BE2C (cell line): ENCODE data around the gene KRTAP10-2.
"Not testable (repeated sequence)": the region's sequence is repeated elsewhere in the genome, so short reads cannot be mapped to it uniquely, and the experiment has no call there.

ENCODE experiments used
- DNase-seq: peaks from one replicate; pipeline ENCODE4 v3.0.0-alpha.2; 2020
- H3K27me3 ChIP-seq: fragments of 250-450 bp; sonication (Bioruptor Pico); 2 replicates; pipeline ENCODE4 v1.5.1; 2020; ENCODE audit warnings: mild to moderate bottlenecking
- H3K36me3 ChIP-seq: fragments of 250-450 bp; sonication (Bioruptor Pico); 2 replicates; pipeline ENCODE4 v1.5.1; 2020; ENCODE audit warnings: mild to moderate bottlenecking
- H3K4me1 ChIP-seq: fragments of 250-450 bp; sonication (Bioruptor Pico); 2 replicates; pipeline ENCODE4 v1.5.1; 2020
- H3K4me3 ChIP-seq: 2 replicates; pipeline ENCODE4 v1.5.1; 2011; ENCODE audit warnings: low read depth, low read length
- H3K9me3 ChIP-seq: fragments of 250-450 bp; sonication (Bioruptor Pico); 2 replicates; pipeline ENCODE4 v1.5.1; 2020
- TF ChIP-seq, protein P1 (sequence below): IDR thresholded peaks from 2 replicates; pipeline ENCODE4 v1.5.1; 2012; ENCODE audit warnings: mild to moderate bottlenecking, low read depth, low read length

The KRTAP10-2 gene

DNA sequence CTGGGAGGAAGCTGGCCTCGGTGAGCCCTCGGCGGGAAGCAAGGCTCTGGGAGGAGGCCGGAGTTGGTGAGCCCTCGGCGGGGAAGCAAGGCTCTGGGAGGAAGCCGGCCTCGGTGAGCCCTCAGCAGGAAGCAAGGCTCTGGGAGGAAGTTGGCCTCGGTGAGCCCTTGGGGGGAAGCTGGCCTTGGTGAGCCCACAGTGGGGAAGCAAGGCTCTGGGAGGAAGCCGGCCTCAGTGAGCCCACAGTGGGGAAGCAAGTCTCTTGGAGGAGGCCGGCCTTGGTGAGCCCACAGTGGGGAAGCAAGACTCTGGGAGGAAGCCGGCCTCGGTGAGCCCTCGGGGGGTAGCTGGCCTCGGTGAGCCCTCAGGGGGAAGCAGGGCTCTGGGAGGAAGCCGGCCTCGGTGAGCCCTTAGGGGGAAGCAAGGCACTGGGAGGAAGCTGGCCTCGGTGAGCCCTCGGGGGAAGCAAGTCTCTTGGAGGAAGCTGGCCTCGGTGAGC is 47.4 kb downstream of the KRTAP10-2 start:
- H3K36me3 ChIP-seq = no peaks in the 10 kb centered on the region
- H3K4me3 ChIP-seq = no peak overlapping the region
- DNase-seq = no peak
- no peaks in the 10 kb centered on the region for H3K9me3 ChIP-seq
- TF ChIP-seq, protein P1, sequence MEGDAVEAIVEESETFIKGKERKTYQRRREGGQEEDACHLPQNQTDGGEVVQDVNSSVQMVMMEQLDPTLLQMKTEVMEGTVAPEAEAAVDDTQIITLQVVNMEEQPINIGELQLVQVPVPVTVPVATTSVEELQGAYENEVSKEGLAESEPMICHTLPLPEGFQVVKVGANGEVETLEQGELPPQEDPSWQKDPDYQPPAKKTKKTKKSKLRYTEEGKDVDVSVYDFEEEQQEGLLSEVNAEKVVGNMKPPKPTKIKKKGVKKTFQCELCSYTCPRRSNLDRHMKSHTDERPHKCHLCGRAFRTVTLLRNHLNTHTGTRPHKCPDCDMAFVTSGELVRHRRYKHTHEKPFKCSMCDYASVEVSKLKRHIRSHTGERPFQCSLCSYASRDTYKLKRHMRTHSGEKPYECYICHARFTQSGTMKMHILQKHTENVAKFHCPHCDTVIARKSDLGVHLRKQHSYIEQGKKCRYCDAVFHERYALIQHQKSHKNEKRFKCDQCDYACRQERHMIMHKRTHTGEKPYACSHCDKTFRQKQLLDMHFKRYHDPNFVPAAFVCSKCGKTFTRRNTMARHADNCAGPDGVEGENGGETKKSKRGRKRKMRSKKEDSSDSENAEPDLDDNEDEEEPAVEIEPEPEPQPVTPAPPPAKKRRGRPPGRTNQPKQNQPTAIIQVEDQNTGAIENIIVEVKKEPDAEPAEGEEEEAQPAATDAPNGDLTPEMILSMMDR = no peak
- H3K4me1 ChIP-seq = no peaks in the 10 kb centered on the region
- peaks cover 76% of the 10 kb centered on the region for H3K27me3 ChIP-seq

DNA sequence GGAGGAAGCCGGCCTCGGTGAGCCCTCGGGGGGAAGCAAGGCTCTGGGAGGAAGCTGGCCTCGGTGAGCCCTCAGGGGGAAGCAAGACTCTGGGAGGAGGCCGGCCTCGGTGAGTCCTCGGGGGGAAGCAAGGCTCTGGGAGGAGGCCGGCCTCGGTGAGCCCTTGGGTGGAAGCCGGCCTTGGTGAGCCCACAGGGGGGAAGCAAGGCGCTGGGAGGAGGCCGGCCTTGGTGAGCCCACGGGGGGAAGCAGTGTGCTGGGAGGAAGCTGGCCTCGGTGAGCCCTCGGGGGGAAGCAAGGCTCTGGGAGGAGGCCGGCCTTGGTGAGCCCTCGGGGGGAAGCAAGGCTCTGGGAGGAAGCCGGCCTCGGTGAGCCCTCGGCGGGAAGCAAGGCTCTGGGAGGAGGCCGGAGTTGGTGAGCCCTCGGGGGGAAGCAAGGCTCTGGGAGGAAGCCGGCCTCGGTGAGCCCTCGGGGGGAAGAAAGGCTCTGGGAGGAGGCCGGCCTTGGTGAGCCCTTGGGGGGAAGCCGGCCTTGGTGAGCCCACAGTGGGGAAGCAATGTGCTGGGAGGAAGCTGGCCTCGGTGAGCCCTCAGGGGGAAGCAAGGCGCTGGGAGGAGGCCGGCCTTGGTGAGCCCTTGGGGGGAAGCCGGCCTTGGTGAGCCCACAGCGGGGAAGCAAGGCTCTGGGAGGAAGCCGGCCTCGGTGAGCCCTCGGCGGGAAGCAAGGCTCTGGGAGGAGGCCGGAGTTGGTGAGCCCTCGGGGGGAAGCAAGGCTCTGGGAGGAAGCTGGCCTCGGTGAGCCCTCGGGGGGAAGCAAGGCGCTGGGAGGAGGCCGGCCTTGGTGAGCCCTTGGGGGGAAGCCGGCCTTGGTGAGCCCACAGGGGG is 48.1 kb downstream of the KRTAP10-2 start:
- H3K9me3 ChIP-seq, DNase-seq, H3K4me3 ChIP-seq, H3K36me3 ChIP-seq, H3K4me1 ChIP-seq: not testable (repeated sequence)
- peaks cover 76% of the 10 kb centered on the region for H3K27me3 ChIP-seq

DNA sequence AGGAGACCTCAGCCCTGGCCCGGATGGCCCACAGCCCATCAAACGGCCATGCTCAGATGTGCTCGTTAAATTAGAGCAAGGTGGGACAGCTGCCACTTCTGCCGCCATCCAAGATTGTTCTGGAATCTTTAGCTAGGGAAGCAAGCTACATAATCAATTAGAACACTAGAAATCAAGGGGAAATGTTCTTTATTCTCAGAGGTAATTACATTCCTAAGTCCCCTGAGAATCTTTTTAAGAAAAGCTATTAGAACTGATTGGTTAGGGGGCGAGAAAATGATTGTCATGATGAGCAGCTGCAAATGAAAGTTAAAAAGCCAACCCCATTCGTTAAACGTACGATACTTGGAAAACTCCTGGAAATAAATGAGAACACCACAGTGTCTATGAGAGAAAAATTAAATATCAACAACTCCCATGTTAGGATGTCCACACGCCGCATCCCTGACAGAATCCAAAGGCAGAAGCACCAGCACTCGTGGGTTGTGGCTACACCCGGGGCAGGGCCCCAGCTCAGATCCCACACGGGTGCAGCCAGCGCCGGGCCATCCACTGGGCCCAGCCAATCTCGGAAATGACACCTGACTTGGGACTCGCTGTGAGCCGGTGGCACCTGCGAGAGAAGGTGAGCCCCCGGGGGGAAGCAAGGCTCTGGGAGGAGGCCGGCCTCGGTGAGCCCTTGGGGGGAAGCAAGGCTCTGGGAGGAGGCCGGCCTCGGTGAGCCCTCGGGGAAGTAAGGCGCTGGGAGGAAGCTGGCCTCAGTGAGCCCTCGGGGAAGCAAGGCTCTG is 48.9 kb downstream of the KRTAP10-2 start:
- H3K4me3 ChIP-seq = no peak overlapping the region
- H3K36me3 ChIP-seq = no peaks in the 10 kb centered on the region
- H3K4me1 ChIP-seq = no peaks in the 10 kb centered on the region

More for the DNA sequence above, 48.9 kb downstream of the KRTAP10-2 start:
- TF ChIP-seq, protein P1 = no peak
- no peak for DNase-seq
- H3K27me3 ChIP-seq = peaks cover 76% of the 10 kb centered on the region
- no peaks in the 10 kb centered on the region for H3K9me3 ChIP-seq
